Activated T-cell treated with anti-CD3 and anti-CD28 coated beads for 1 hour (primary cell): ENCODE results near the gene CDC42BPA.
"Not testable (repeated sequence)": the region's sequence is repeated elsewhere in the genome, so short reads cannot be mapped to it uniquely, and the experiment has no call there.

Source experiments
- DNase-seq: peaks from one replicate; pipeline ENCODE4 v3.0.0-alpha.2; 2020; ENCODE audit warnings: low read depth

CDC42BPA gene

GRCh38 chr1:227308367-227309336 is 9.6 kb downstream of the CDC42BPA start:
- no peak for DNase-seq

- no peak for DNase-seq
These were observed 11.6 kb downstream of the CDC42BPA start for GRCh38 chr1:227306689-227307088.

GRCh38 chr1:227305894-227306626 is 12.2 kb downstream of the CDC42BPA start:
- no peak for DNase-seq

GRCh38 chr1:227304665-227305064 is 13.6 kb downstream of the CDC42BPA start:
- no peak for DNase-seq

- no peak for DNase-seq
These were observed 14.6 kb downstream of the CDC42BPA start for GRCh38 chr1:227303662-227304061.

- no peak for DNase-seq
These were observed 17.6 kb downstream of the CDC42BPA start for GRCh38 chr1:227300682-227301081.

GRCh38 chr1:227299688-227300087 is 18.6 kb downstream of the CDC42BPA start:
- no peak for DNase-seq

GRCh38 chr1:227299241-227299627 is 19.1 kb downstream of the CDC42BPA start:
- DNase-seq, result no peak

- DNase-seq, result no peak
These were observed 19.6 kb downstream of the CDC42BPA start for GRCh38 chr1:227298512-227299240.

GRCh38 chr1:227297073-227297793 is 21.1 kb downstream of the CDC42BPA start:
- no peak for DNase-seq

- no peak for DNase-seq
These were observed 22.7 kb downstream of the CDC42BPA start for GRCh38 chr1:227295609-227296008.

- DNase-seq, result no peak
These were observed 32.5 kb downstream of the CDC42BPA start for GRCh38 chr1:227285745-227286144.

GRCh38 chr1:227281371-227281770 is 36.9 kb downstream of the CDC42BPA start:
- DNase-seq, result no peak

- DNase-seq, result no peak
These were observed 37.5 kb downstream of the CDC42BPA start for GRCh38 chr1:227280836-227281235.

- not testable (repeated sequence) for DNase-seq
These were observed 42.1 kb downstream of the CDC42BPA start for GRCh38 chr1:227276156-227276693.

GRCh38 chr1:227273557-227273956 is 44.7 kb downstream of the CDC42BPA start:
- DNase-seq, result no peak

GRCh38 chr1:227272428-227272827 is 45.9 kb downstream of the CDC42BPA start:
- no peak for DNase-seq

GRCh38 chr1:227270554-227270953 is 47.7 kb downstream of the CDC42BPA start:
- DNase-seq, result no peak

GRCh38 chr1:227268943-227269342 is 49.3 kb downstream of the CDC42BPA start:
- no peak for DNase-seq

- no peak for DNase-seq
These were observed 52.4 kb downstream of the CDC42BPA start for GRCh38 chr1:227265891-227266290.

- no peak for DNase-seq
These were observed 54.4 kb downstream of the CDC42BPA start for GRCh38 chr1:227263869-227264268.
